ENCODE measurements around the gene KEAP1. TPM values are rescaled to one million over a fixed set of nuclear protein-coding genes. Genes with fewer than 3 reads are reported as not detected.

KEAP1 gene
- total and polyA plus RNA-seq, 2 of the 13 experiments (the other 11 are each of a cell fraction or from before 2014, with no cell fraction given) = 56.7 to 72.9 TPM

DNA sequence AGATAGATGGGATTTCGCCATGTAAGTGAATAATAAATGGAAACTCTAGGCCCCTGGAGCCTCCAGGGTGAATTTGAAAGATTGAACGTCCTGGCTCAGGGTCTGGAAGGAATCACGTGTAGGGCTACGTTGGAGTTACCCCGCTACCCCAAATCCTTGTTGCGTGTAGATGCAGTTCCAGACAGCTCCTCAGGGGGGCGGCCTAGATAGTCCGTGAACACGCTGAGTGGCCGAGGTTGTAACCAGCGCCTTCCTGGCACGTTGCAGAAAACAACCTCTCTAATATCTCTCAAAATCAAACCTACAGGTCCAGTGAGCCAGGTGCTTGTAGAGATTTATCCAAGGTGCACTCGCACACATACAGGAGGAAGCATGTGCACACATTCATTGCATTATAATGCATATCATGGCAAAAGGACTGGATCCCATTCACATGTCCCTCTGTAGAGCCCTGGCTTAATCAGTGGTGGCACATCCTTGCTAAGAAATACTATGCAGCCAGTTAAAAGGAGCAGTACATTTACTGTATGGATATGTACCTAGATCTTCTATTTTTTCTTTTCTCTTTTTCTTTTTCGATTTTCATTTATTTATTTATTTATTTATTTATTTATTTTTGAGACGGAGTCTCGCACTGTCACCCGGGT lies 2.5 kb upstream of the KEAP1 start (continued):
- TF ChIP-seq, protein P1, sequence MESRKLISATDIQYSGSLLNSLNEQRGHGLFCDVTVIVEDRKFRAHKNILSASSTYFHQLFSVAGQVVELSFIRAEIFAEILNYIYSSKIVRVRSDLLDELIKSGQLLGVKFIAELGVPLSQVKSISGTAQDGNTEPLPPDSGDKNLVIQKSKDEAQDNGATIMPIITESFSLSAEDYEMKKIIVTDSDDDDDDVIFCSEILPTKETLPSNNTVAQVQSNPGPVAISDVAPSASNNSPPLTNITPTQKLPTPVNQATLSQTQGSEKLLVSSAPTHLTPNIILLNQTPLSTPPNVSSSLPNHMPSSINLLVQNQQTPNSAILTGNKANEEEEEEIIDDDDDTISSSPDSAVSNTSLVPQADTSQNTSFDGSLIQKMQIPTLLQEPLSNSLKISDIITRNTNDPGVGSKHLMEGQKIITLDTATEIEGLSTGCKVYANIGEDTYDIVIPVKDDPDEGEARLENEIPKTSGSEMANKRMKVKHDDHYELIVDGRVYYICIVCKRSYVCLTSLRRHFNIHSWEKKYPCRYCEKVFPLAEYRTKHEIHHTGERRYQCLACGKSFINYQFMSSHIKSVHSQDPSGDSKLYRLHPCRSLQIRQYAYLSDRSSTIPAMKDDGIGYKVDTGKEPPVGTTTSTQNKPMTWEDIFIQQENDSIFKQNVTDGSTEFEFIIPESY (CRISPR knock-in tag; IDR thresholded peaks at IDR 0.05) = peak; percentile 93
- TF ChIP-seq NR2F6 (IDR thresholded peaks at IDR 0.05) = no peak
- TF ChIP-seq NR2F6 (CRISPR knock-in tag; IDR thresholded peaks at IDR 0.05) = no peak
- no peak for TF ChIP-seq ZNF878 (CRISPR knock-in tag; IDR thresholded peaks at IDR 0.05)
- TF ChIP-seq, protein P2, sequence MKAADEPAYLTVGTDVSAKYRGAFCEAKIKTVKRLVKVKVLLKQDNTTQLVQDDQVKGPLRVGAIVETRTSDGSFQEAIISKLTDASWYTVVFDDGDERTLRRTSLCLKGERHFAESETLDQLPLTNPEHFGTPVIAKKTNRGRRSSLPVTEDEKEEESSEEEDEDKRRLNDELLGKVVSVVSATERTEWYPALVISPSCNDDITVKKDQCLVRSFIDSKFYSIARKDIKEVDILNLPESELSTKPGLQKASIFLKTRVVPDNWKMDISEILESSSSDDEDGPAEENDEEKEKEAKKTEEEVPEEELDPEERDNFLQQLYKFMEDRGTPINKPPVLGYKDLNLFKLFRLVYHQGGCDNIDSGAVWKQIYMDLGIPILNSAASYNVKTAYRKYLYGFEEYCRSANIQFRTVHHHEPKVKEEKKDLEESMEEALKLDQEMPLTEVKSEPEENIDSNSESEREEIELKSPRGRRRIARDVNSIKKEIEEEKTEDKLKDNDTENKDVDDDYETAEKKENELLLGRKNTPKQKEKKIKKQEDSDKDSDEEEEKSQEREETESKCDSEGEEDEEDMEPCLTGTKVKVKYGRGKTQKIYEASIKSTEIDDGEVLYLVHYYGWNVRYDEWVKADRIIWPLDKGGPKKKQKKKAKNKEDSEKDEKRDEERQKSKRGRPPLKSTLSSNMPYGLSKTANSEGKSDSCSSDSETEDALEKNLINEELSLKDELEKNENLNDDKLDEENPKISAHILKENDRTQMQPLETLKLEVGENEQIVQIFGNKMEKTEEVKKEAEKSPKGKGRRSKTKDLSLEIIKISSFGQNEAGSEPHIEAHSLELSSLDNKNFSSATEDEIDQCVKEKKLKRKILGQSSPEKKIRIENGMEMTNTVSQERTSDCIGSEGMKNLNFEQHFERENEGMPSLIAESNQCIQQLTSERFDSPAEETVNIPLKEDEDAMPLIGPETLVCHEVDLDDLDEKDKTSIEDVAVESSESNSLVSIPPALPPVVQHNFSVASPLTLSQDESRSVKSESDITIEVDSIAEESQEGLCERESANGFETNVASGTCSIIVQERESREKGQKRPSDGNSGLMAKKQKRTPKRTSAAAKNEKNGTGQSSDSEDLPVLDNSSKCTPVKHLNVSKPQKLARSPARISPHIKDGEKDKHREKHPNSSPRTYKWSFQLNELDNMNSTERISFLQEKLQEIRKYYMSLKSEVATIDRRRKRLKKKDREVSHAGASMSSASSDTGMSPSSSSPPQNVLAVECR (CRISPR knock-in tag; IDR thresholded peaks at IDR 0.05; ENCODE audit: borderline replicate concordance) = peak; percentile 36; the same call in 1 of the 2 replicates
- TF ChIP-seq, protein P3, sequence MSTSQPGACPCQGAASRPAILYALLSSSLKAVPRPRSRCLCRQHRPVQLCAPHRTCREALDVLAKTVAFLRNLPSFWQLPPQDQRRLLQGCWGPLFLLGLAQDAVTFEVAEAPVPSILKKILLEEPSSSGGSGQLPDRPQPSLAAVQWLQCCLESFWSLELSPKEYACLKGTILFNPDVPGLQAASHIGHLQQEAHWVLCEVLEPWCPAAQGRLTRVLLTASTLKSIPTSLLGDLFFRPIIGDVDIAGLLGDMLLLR (CRISPR knock-in tag; IDR thresholded peaks at IDR 0.05) = 0 out of 2 replicates have a peak, but pooled peaks have one; percentile 43
- TF ChIP-seq NCOA2 (CRISPR knock-in tag; IDR thresholded peaks at IDR 0.05) = no peak
- TF ChIP-seq, protein P4, sequence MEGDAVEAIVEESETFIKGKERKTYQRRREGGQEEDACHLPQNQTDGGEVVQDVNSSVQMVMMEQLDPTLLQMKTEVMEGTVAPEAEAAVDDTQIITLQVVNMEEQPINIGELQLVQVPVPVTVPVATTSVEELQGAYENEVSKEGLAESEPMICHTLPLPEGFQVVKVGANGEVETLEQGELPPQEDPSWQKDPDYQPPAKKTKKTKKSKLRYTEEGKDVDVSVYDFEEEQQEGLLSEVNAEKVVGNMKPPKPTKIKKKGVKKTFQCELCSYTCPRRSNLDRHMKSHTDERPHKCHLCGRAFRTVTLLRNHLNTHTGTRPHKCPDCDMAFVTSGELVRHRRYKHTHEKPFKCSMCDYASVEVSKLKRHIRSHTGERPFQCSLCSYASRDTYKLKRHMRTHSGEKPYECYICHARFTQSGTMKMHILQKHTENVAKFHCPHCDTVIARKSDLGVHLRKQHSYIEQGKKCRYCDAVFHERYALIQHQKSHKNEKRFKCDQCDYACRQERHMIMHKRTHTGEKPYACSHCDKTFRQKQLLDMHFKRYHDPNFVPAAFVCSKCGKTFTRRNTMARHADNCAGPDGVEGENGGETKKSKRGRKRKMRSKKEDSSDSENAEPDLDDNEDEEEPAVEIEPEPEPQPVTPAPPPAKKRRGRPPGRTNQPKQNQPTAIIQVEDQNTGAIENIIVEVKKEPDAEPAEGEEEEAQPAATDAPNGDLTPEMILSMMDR (CRISPR knock-in tag; IDR thresholded peaks at IDR 0.05) = peak; percentile 83
- TF ChIP-seq ERF (CRISPR knock-in tag; IDR thresholded peaks at IDR 0.05) = peak; percentile 36; the same call in 1 of the 2 replicates
- TF ChIP-seq, protein P5, sequence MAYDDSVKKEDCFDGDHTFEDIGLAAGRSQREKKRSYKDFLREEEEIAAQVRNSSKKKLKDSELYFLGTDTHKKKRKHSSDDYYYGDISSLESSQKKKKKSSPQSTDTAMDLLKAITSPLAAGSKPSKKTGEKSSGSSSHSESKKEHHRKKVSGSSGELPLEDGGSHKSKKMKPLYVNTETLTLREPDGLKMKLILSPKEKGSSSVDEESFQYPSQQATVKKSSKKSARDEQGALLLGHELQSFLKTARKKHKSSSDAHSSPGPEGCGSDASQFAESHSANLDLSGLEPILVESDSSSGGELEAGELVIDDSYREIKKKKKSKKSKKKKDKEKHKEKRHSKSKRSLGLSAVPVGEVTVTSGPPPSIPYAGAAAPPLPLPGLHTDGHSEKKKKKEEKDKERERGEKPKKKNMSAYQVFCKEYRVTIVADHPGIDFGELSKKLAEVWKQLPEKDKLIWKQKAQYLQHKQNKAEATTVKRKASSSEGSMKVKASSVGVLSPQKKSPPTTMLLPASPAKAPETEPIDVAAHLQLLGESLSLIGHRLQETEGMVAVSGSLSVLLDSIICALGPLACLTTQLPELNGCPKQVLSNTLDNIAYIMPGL (CRISPR knock-in tag; IDR thresholded peaks at IDR 0.05; ENCODE audit: borderline replicate concordance in 1 of 2, low read depth in 1 of 2) = peak; percentile 56 to 81; a peak in 3 of 4 replicates
- no peak for TF ChIP-seq FOXK2 (IDR thresholded peaks at IDR 0.05)
- TF ChIP-seq CENPX (CRISPR knock-in tag; IDR thresholded peaks at IDR 0.05) = no peak
- TF ChIP-seq RAD21 (CRISPR knock-in tag; IDR thresholded peaks at IDR 0.05) = peak; percentile 52; the same call in 1 of the 2 replicates
- TF ChIP-seq, protein P6, sequence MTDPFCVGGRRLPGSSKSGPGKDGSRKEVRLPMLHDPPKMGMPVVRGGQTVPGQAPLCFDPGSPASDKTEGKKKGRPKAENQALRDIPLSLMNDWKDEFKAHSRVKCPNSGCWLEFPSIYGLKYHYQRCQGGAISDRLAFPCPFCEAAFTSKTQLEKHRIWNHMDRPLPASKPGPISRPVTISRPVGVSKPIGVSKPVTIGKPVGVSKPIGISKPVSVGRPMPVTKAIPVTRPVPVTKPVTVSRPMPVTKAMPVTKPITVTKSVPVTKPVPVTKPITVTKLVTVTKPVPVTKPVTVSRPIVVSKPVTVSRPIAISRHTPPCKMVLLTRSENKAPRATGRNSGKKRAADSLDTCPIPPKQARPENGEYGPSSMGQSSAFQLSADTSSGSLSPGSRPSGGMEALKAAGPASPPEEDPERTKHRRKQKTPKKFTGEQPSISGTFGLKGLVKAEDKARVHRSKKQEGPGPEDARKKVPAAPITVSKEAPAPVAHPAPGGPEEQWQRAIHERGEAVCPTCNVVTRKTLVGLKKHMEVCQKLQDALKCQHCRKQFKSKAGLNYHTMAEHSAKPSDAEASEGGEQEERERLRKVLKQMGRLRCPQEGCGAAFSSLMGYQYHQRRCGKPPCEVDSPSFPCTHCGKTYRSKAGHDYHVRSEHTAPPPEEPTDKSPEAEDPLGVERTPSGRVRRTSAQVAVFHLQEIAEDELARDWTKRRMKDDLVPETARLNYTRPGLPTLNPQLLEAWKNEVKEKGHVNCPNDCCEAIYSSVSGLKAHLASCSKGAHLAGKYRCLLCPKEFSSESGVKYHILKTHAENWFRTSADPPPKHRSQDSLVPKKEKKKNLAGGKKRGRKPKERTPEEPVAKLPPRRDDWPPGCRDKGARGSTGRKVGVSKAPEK (CRISPR knock-in tag; IDR thresholded peaks at IDR 0.05; ENCODE audit: borderline replicate concordance) = no peak
- peak; percentile 61 for TF ChIP-seq STAG1 (CRISPR knock-in tag; IDR thresholded peaks at IDR 0.05)
- TF ChIP-seq AGO2 (optimal IDR thresholded peaks at IDR 0.05; ENCODE audit: low read depth, low read length) = no peak

All from HepG2 (cell line).